IMR-90 (cell line): ENCODE data around the gene ABCC4. TPM values are rescaled to one million over a fixed set of nuclear protein-coding genes. Genes with fewer than 3 reads are reported as not detected.

Experiments
- ATAC-seq: fragments of 200-7000 bp; cut with Tn5 transposase; 2 replicates; pipeline ENCODE4 v1.9.1; 2020; ENCODE audit warnings: low read depth, mild to moderate bottlenecking, moderate library complexity
- BruUV-seq: library from RNA; stranded (reverse); fragments of 400-500 nt; replicated peaks from 2 replicates; lab custom pipeline; 2021; lab: Mats Ljungman, UMichigan
- CTCF ChIA-PET: fragments of 300-600 bp; formaldehyde crosslinking; extraction: SDS; loops from one replicate; lab custom pipeline; 2021; ENCODE audit warnings: antibody characterized with exemption; lab: Yijun Ruan, JAX
- POLR2A ChIA-PET: fragments of 300-600 bp; sonication (Branson Sonifier 250); formaldehyde crosslinking; loops from one replicate; lab custom pipeline; 2022; ENCODE audit warnings: antibody characterized with exemption; ENCODE audit not compliant: unreplicated experiment; lab: Charles Lee
- DNase-seq: peaks from one replicate; pipeline ENCODE4 v3.0.0; 2013
- H2AFZ ChIP-seq: replicated peaks from 2 replicates; pipeline ENCODE3; 2013; ENCODE audit warnings: low read length, mild to moderate bottlenecking; ENCODE audit not compliant: poor library complexity
- H2AK5ac ChIP-seq: 2 replicates; pipeline ENCODE4 v1.6.1; 2013; ENCODE audit warnings: low read depth, low read length, inconsistent platforms
- H2AK9ac ChIP-seq: replicated peaks from 2 replicates; pipeline ENCODE3; 2013; ENCODE audit warnings: mild to moderate bottlenecking, low read depth, low read length, moderate library complexity; ENCODE audit not compliant: poor library complexity
- H2BK120ac ChIP-seq: 2 replicates; pipeline ENCODE4 v1.6.1; 2013; ENCODE audit warnings: low read depth, low read length, inconsistent platforms
- H2BK15ac ChIP-seq: 3 replicates; pipeline ENCODE4 v1.6.1; 2013; ENCODE audit warnings: low read depth, low read length, inconsistent platforms
- H2BK20ac ChIP-seq: 2 replicates; pipeline ENCODE4 v1.6.1; 2013; ENCODE audit warnings: low read depth, mild to moderate bottlenecking, inconsistent platforms, low read length, moderate library complexity
- H2BK5ac ChIP-seq: 2 replicates; pipeline ENCODE4 v1.6.1; 2013; ENCODE audit warnings: mild to moderate bottlenecking, low read depth, low read length, inconsistent platforms; ENCODE audit not compliant: poor library complexity, severe bottlenecking
- H3K14ac ChIP-seq: replicated peaks from 2 replicates; pipeline ENCODE4 v1.6.1; 2013; ENCODE audit warnings: low read depth, low read length, inconsistent platforms
- H3K18ac ChIP-seq: 2 replicates; pipeline ENCODE4 v1.6.1; 2013; ENCODE audit warnings: low read depth, low read length, control low read depth
- H3K23ac ChIP-seq: 2 replicates; pipeline ENCODE4 v1.6.1; 2013; ENCODE audit warnings: low read depth, low read length, inconsistent platforms
- H3K27ac ChIP-seq: 2 replicates; pipeline ENCODE4 v1.5.1; 2013; ENCODE audit warnings: mild to moderate bottlenecking, control low read depth, low read length; ENCODE audit not compliant: insufficient read depth
- H3K27me3 ChIP-seq: 2 replicates; pipeline ENCODE4 v1.6.1; 2013; ENCODE audit warnings: low read length; ENCODE audit not compliant: control insufficient read depth, insufficient read depth
- H3K36me3 ChIP-seq: 2 replicates; pipeline ENCODE4 v1.6.1; 2013; ENCODE audit warnings: low read length, mixed read lengths; ENCODE audit not compliant: control insufficient read depth, insufficient read depth
- H3K4ac ChIP-seq: 2 replicates; pipeline ENCODE4 v1.6.1; 2013; ENCODE audit warnings: low read depth, low read length, inconsistent platforms
- H3K4me1 ChIP-seq: 2 replicates; pipeline ENCODE4 v1.6.1; 2013; ENCODE audit warnings: low read length, mixed read lengths; ENCODE audit not compliant: control insufficient read depth, insufficient read depth
- H3K4me2 ChIP-seq: 2 replicates; pipeline ENCODE4 v1.6.1; 2013; ENCODE audit warnings: low read depth, mild to moderate bottlenecking, control low read depth, low read length, moderate library complexity
- H3K4me3 ChIP-seq: 2 replicates; pipeline ENCODE4 v1.5.1; 2013; ENCODE audit warnings: low read depth, mild to moderate bottlenecking, control low read depth, low read length, moderate library complexity; ENCODE audit not compliant: insufficient read depth
- H3K56ac ChIP-seq: 2 replicates; pipeline ENCODE4 v1.6.1; 2013; ENCODE audit warnings: low read length, inconsistent platforms; ENCODE audit not compliant: insufficient read depth; ENCODE audit errors: extremely low read depth
- H3K79me1 ChIP-seq, 2 experiments: 2 replicates each; pipeline ENCODE4 v1.6.1; 2013; ENCODE audit warnings: low read length in 2 of 2, inconsistent platforms in 1 of 2, low read depth in 1 of 2
- H3K9ac ChIP-seq: 2 replicates; pipeline ENCODE4 v1.6.1; 2013; ENCODE audit warnings: low read depth, low read length, control low read depth
- H3K9me1 ChIP-seq: 2 replicates; pipeline ENCODE4 v1.6.1; 2013; ENCODE audit warnings: low read length, inconsistent platforms; ENCODE audit not compliant: insufficient read depth
- H3K9me3 ChIP-seq: 2 replicates; pipeline ENCODE4 v1.6.1; 2013; ENCODE audit warnings: low read length; ENCODE audit not compliant: control insufficient read depth, insufficient read depth
- H4K20me1 ChIP-seq: 2 replicates; pipeline ENCODE4 v1.6.1; 2013; ENCODE audit warnings: low read length, inconsistent platforms; ENCODE audit not compliant: insufficient read depth
- H4K5ac ChIP-seq: 2 replicates; pipeline ENCODE4 v1.6.1; 2013; ENCODE audit warnings: mild to moderate bottlenecking, low read depth, low read length, control low read depth
- H4K8ac ChIP-seq, 2 experiments: 2 replicates each; pipeline ENCODE4 v1.6.1; 2013; ENCODE audit warnings: low read depth in 2 of 2, low read length in 2 of 2, control low read depth in 1 of 2, inconsistent platforms in 1 of 2
- H4K91ac ChIP-seq: 2 replicates; pipeline ENCODE4 v1.6.1; 2013; ENCODE audit warnings: low read depth, low read length, inconsistent platforms; ENCODE audit not compliant: insufficient read depth
- BHLHE40 ChIP-seq: fragments of 150-350 bp; IDR thresholded peaks from 2 replicates; pipeline ENCODE4 v1.6.1; 2016; ENCODE audit warnings: mild to moderate bottlenecking, low read depth, low read length
- CEBPB ChIP-seq: IDR thresholded peaks from 2 replicates; pipeline ENCODE4 v1.6.1; 2012; ENCODE audit warnings: low read depth, low read length, improper control_type of control experiment
- CHD1 ChIP-seq: IDR thresholded peaks from 2 replicates; pipeline ENCODE4 v1.6.1; 2012; ENCODE audit warnings: low read depth, low read length, improper control_type of control experiment
- FOS ChIP-seq: fragments of 150-350 bp; IDR thresholded peaks from 2 replicates; pipeline ENCODE4 v1.6.1; 2016; ENCODE audit warnings: low read depth, low read length
- MAFK ChIP-seq: IDR thresholded peaks from 2 replicates; pipeline ENCODE4 v1.6.1; 2012; ENCODE audit warnings: low read depth, low read length, improper control_type of control experiment
- MAZ ChIP-seq: IDR thresholded peaks from 2 replicates; pipeline ENCODE4 v1.6.1; 2012; ENCODE audit warnings: low read depth, mild to moderate bottlenecking, low read length, improper control_type of control experiment, moderate library complexity, borderline replicate concordance
- MXI1 ChIP-seq: IDR thresholded peaks from 2 replicates; pipeline ENCODE4 v1.6.1; 2012; ENCODE audit warnings: low read depth, mild to moderate bottlenecking, low read length, moderate library complexity, borderline replicate concordance
- NFE2L2 ChIP-seq: fragments of 150-350 bp; IDR thresholded peaks from 2 replicates; pipeline ENCODE4 v1.6.1; 2016; ENCODE audit warnings: low read depth, mild to moderate bottlenecking, low read length
- POLR2A ChIP-seq: IDR thresholded peaks from 2 replicates; pipeline ENCODE4 v1.6.1; 2012; ENCODE audit warnings: mild to moderate bottlenecking, low read depth, low read length
- RAD21 ChIP-seq: IDR thresholded peaks from 2 replicates; pipeline ENCODE4 v1.6.1; 2012; ENCODE audit warnings: low read length, improper control_type of control experiment
- RCOR1 ChIP-seq: IDR thresholded peaks from 2 replicates; pipeline ENCODE4 v1.6.1; 2012; ENCODE audit warnings: mild to moderate bottlenecking, low read length, improper control_type of control experiment; ENCODE audit not compliant: insufficient replicate concordance
- RFX5 ChIP-seq: IDR thresholded peaks from 2 replicates; pipeline ENCODE4 v1.8.0; 2012; ENCODE audit warnings: low read depth, mild to moderate bottlenecking, low read length, moderate library complexity
- WGBS, 2 experiments: methylation state at CpG; one replicate each; pipeline versions ENCODE4 v1.1.5 to v1.1.7; 2013; ENCODE audit warnings: missing lambda C conversion rate in 2 of 2; ENCODE audit not compliant: insufficient read length in 1 of 2; ENCODE audit errors: extremely low coverage in 2 of 2; 5-methylcytosine and 5-hydroxymethylcytosine counted together
- dilution Hi-C: fragments of 300-500 bp; cut with HindIII; formaldehyde crosslinking; loops from one replicate; pipeline ENCODE4 v1.14.3; 2018; ENCODE audit warnings: low sequenced_read_pairs; ENCODE audit not compliant: unreplicated experiment
- in situ Hi-C: fragments of 300-500 bp; cut with MboI; formaldehyde crosslinking; loops from 3 replicates; pipeline ENCODE4 v1.14.3; 2019; ENCODE audit warnings: low sequenced_read_pairs, inconsistent platforms, mixed read lengths
- intact Hi-C: fragments of 100-400 bp; cut with micrococcal nuclease; formaldehyde crosslinking; loops from 2 replicates; pipeline ENCODE4 v1.10.0; 2022
- polyA plus RNA-seq, 3 experiments: library from polyadenylated mRNA; depleted of rRNA; stranded (reverse); fragments of >200 nt; gene quantifications; 2 replicates each; pipeline ENCODE4 v1.2.3, GENCODE V29; 2012; ENCODE audit warnings: low replicate concordance in 1 of 3
- total RNA-seq: library from RNA; depleted of rRNA; stranded (reverse); fragments of >200 nt; gene quantifications from 2 replicates; pipeline ENCODE4 v1.2.3, GENCODE V29; 2012
- TF ChIP-seq, protein P1 (sequence below): fragments of 150-350 bp; IDR thresholded peaks from 2 replicates; pipeline ENCODE4 v1.6.1; 2017; ENCODE audit warnings: mild to moderate bottlenecking, antibody characterized with exemption, low read length, low read depth
- TF ChIP-seq, protein P2 (sequence below): conservative IDR thresholded peaks from 2 replicates; pipeline ENCODE4 v1.5.1; 2012; ENCODE audit warnings: mild to moderate bottlenecking, low read depth, low read length, improper control_type of control experiment
- TF ChIP-seq, protein P3 (sequence below): fragments of 150-350 bp; IDR thresholded peaks from 2 replicates; pipeline ENCODE4 v1.6.1; 2016; ENCODE audit warnings: low read depth, mild to moderate bottlenecking, low read length, moderate library complexity, borderline replicate concordance

Gene ABCC4
- total and polyA plus RNA-seq, 2 of the 4 experiments (the other 2 are of a cell fraction): 16.6 to 41.4 TPM

DNA sequence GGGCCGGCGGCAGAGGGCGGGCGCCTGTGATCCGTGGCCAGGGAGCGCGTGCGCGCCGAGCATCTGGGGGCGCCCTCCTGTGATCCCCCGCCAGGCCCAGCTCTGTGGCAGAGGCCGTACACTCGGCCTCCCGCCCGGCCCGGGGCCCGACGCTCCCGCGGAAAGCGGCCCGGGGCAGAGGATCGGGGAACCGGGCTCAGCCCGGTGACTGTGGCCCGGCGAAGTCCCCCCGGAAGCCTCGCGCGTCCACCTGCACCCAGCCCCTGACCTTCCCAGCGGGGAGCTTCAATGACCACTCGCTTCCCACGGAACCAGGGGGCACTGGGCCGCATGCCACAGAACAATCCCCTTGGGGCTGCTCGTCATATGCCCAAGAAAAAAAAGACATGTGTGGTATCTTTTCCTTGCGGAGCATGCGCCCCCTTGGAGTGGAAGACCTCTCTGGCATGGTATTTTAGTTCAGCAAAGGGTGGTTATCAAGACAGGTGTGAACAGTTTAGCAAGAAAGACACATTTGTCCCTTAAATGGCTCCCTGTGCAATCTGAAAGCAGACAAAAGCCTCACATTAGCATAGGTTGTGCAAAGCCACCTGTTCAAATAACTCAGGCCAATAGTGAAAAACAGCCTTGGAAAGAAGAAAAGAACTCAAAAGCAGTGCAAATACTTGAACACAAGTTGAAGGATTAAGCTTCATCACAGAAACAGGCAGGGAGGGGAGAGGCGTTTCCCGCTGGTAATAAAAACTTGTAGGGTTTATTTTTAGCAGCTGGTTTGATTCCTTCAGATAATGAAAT is 298.0 kb downstream of the ABCC4 start:
- H3K9me1 ChIP-seq: no peaks in the 10 kb centered on the region
- in situ Hi-C loops: no loop called here
- peak overlapping the region; percentile 75 for H2AFZ ChIP-seq
- no peaks in the 10 kb centered on the region for H3K79me1 ChIP-seq
- no peaks in the 10 kb centered on the region for H3K36me3 ChIP-seq
- H3K14ac ChIP-seq: no peak overlapping the region
- ChIA-PET CTCF (no interaction called here), POLR2A (no interaction called here)
- peak overlapping the region; percentile 87; the same call in 1 of the 2 replicates for H3K4me2 ChIP-seq
- intact Hi-C loops: no loop called here
- no peaks in the 10 kb centered on the region for H4K20me1 ChIP-seq
- no peak overlapping the region for H3K9ac ChIP-seq
- 0 out of 2 replicates have a peak overlapping the region, but pooled peaks have one; percentile 26 for H3K4me3 ChIP-seq
- H3K4me1 ChIP-seq: no peaks in the 10 kb centered on the region; the same call in 1 of the 2 replicates
- H3K23ac ChIP-seq: no peak overlapping the region
- no peak overlapping the region for H3K56ac ChIP-seq
- no peaks in the 10 kb centered on the region for H3K9me3 ChIP-seq
- H3K18ac ChIP-seq: no peak overlapping the region
- no peak overlapping the region for H4K8ac ChIP-seq
- H2BK20ac ChIP-seq: no peak overlapping the region
- no peak overlapping the region for H2AK9ac ChIP-seq
- H4K5ac ChIP-seq: no peak overlapping the region
- H4K91ac ChIP-seq: no peak overlapping the region
- no peak overlapping the region for H2BK5ac ChIP-seq
- no peak overlapping the region for H2AK5ac ChIP-seq
- no peak overlapping the region for H3K27ac ChIP-seq
- no peak overlapping the region for H3K4ac ChIP-seq
- no peak overlapping the region for H2BK120ac ChIP-seq
- BruUV-seq: no TSS peak
- ATAC-seq (peak; percentile 66; the same call in 1 of the 2 replicates), DNase-seq (no peak)
- 3% methylated on average over 21 of the region's 41 CpGs; no CpG with 5 or more reads in 1 of the 2 experiments for WGBS, 2 experiments
- dilution Hi-C loops: no loop called here
- H2BK15ac ChIP-seq: no peak overlapping the region
- peaks cover 17% of the 10 kb centered on the region for H3K27me3 ChIP-seq
- no peak for TF ChIP-seq FOS
- TF ChIP-seq POLR2A: no peak
- TF ChIP-seq RAD21: no peak
- TF ChIP-seq, protein P1, sequence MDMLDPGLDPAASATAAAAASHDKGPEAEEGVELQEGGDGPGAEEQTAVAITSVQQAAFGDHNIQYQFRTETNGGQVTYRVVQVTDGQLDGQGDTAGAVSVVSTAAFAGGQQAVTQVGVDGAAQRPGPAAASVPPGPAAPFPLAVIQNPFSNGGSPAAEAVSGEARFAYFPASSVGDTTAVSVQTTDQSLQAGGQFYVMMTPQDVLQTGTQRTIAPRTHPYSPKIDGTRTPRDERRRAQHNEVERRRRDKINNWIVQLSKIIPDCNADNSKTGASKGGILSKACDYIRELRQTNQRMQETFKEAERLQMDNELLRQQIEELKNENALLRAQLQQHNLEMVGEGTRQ: no peak
- no peak for TF ChIP-seq CEBPB
- TF ChIP-seq, protein P2, sequence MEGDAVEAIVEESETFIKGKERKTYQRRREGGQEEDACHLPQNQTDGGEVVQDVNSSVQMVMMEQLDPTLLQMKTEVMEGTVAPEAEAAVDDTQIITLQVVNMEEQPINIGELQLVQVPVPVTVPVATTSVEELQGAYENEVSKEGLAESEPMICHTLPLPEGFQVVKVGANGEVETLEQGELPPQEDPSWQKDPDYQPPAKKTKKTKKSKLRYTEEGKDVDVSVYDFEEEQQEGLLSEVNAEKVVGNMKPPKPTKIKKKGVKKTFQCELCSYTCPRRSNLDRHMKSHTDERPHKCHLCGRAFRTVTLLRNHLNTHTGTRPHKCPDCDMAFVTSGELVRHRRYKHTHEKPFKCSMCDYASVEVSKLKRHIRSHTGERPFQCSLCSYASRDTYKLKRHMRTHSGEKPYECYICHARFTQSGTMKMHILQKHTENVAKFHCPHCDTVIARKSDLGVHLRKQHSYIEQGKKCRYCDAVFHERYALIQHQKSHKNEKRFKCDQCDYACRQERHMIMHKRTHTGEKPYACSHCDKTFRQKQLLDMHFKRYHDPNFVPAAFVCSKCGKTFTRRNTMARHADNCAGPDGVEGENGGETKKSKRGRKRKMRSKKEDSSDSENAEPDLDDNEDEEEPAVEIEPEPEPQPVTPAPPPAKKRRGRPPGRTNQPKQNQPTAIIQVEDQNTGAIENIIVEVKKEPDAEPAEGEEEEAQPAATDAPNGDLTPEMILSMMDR: no peak
- TF ChIP-seq MAFK: no peak
- TF ChIP-seq RCOR1: no peak
- no peak for TF ChIP-seq MAZ
- no peak for TF ChIP-seq NFE2L2
- no peak for TF ChIP-seq MXI1
- TF ChIP-seq BHLHE40: no peak
- TF ChIP-seq RFX5: no peak
- TF ChIP-seq, protein P3, sequence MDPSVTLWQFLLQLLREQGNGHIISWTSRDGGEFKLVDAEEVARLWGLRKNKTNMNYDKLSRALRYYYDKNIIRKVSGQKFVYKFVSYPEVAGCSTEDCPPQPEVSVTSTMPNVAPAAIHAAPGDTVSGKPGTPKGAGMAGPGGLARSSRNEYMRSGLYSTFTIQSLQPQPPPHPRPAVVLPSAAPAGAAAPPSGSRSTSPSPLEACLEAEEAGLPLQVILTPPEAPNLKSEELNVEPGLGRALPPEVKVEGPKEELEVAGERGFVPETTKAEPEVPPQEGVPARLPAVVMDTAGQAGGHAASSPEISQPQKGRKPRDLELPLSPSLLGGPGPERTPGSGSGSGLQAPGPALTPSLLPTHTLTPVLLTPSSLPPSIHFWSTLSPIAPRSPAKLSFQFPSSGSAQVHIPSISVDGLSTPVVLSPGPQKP: no peak
- no peak for TF ChIP-seq CHD1
